HG03097 (cell line): ENCODE results near the gene PTPRN2.
A peak's percentile ranks its signal among the peaks of the same experiment; 100 is the strongest.
"Not testable (repeated sequence)": the region's sequence is repeated elsewhere in the genome, so short reads cannot be mapped to it uniquely, and the experiment has no call there.

ENCODE experiments used
- ATAC-seq: cut with Tn5 transposase; IDR thresholded peaks from one replicate; pipeline ENCODE4 v1.9.1; 2021; ENCODE audit not compliant: unreplicated experiment, low FRiP score

Gene PTPRN2

GRCh38 chr7:158587162-158588084 is at the start of gene PTPRN2:
PTPRN2 (minus strand) TSS chr7:158587823.
- no peak for ATAC-seq

DNA sequence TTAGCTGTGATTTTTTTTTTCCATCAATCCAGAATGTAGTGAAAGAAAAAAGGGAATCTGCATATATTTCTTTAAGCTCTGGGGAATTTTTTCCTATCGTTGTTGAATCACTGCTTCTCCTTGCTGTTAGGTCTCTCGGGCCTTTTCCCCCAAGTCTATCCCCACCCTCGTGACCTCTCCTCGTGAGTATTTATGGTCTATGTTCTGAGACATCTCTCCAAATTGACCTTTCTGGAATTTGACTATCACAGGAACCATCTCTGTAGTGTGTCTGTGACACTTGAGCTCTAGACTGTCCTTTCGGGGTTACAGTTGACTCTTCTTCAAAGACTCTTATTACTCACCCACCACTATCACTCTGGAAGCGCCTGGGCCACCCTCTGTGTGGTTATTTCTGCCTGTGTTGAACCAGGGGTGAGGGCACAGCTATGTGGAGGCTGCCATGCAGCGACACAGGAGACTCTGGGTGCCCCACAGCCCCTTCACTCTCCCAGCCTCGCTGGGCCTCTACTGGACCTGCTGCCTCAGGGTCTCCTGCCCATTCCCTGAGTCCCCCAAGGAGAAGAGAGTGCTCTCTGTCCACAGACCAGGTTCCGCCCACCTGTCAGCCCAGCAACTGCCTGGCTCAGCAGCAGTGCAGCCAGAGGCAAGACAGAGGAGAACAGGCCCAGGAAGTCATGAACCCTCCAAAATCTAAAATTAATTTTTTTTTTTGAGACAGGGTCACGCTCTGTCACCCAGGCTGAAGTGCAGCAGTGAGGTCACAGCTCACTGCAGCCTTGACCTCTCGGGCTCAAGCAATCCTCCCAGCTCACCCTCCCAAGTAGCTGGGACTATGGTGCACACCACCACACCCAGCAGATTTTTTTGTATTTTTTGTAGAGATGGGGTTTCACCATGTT is 45.7 kb upstream of the PTPRN2 start:
- peak; percentile 61 for ATAC-seq

DNA sequence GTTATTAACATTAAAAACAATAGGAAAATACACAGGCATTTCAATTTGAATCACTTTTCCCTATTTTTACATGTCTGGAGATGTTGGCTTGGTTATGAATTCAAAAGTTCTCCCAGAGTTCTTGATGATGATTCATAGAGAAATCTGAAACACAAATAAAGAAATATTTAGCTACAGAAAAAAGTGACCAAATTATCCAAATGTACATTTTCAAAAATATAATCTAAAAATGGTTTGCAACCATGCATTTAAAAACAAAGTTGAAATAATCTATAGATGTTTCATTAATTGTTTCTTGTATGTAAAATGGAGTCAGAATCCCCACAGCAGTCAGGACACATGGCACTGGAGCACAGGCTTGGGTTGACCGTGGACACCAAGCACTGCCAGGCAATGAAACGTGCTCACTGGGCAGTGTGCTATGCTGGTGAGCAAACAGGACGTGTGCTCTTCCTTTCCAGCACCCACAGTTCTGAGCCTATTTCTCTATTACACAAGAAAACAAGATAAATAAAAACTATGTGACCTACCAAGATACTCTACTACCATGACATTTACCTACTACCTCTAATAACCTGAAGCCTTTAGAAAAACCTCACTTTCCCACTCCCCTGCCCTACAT is 44.1 kb upstream of the PTPRN2 start:
- ATAC-seq: no peak

DNA sequence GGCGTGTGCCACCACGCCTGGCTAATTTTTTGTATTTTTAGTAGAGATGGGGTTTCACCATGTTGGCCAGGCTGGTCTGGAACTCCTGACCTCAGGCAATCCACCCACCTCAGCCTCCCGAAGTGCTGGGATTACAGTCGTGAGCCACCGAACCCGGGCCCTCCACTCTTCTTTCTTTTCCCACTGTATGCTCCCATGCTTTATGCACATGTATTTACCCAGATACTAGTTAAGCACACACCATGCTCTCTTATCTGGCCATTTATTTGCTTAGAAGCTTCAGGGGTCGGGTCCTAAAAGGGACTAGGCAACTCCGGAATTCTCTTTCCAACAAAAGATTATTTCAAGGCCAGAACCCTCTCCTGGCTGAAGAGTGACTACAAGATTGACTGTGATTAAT is 38.7 kb upstream of the PTPRN2 start:
- not testable (repeated sequence) for ATAC-seq

DNA sequence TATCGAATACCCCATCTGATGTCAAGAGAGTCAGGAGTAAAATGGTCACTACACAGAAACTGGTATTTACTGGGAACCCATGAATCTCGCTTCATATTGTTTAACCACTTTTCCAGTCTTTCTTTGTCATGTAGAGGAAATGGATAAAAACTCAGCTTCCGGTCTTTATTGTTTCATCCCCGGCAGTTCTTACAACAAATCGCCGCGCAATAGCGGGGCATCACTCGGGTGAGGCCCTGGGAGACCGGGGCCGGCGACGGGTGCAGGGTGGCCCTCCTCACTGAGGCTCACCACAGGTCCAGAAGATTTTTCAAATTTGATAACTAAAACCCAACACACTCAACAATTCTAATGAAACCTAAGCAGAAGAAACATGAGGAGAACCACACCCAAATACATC is 35.6 kb upstream of the PTPRN2 start:
- no peak for ATAC-seq

DNA sequence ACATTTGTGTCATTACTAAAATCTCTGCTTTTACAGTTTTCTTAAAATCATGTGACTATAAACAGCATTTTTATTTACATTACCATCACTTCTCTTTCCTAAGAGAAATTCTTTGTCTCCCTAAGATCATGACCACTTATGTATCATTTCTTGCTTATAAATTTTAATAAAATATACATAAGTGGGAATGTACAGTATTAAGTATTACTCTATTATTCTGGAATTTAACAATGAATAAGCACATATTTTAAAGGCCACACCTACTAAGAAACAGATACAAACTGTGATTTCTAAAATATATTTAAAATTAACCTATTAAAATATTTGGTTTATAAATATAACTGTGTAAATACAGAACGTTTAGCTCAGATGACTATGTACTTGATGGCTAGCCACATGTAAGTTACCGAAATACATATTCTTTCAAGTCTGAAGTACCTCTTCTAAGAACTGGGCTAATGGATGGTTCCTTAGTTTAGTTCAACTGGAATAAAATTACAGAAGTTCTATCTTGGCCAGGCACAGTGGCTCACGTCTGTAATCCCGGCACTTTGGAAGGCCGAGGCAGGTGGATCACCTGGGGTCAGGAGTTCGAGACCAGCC is 33.3 kb upstream of the PTPRN2 start:
- ATAC-seq: no peak

- no peak for ATAC-seq
These were observed 32.8 kb upstream of the PTPRN2 start for GRCh38 chr7:158620418-158620817.

- ATAC-seq: no peak
These were observed 31.1 kb upstream of the PTPRN2 start for GRCh38 chr7:158618745-158619140.

- no peak for ATAC-seq
These were observed 30.1 kb upstream of the PTPRN2 start for GRCh38 chr7:158617737-158618128.

DNA sequence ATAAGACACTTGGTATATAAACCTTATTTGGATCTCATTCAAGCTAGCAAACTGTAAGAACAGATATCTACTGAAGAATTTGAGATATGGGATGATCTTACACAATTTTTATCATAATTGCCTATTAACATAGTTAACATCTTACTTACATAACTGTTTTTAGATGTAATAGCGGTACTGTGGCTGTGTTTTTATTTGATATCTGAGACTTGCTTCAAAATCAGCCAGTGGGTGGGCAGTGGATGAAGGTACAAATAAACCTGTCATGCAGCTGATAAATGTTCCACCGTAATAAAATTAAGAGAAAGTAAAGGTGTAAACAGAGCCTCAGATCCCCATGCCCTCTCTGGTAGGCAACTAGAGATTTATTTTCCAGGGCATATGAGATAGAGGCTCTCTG is 28.4 kb upstream of the PTPRN2 start:
- ATAC-seq: no peak

DNA sequence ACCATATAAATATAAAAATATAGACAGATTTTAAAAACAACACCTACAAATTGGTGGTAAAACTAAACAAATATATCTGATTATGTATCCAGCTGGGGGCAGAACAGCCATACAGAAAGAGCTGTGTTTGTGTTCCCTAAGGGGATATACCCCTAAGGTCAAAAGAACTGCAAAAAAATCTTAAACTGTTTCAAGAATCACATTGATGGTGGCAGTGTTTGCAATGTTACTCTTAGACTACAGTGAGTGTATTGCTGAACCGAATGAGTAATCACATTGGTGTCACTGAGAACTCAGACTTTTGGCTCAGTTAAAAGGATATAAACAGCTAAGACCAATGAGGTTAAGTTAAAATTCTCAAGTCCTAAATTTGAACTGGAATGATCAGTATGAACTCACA is 27.1 kb upstream of the PTPRN2 start:
- ATAC-seq: no peak

GRCh38 chr7:158613481-158613880 is 25.9 kb upstream of the PTPRN2 start:
- peak; percentile 79 for ATAC-seq

DNA sequence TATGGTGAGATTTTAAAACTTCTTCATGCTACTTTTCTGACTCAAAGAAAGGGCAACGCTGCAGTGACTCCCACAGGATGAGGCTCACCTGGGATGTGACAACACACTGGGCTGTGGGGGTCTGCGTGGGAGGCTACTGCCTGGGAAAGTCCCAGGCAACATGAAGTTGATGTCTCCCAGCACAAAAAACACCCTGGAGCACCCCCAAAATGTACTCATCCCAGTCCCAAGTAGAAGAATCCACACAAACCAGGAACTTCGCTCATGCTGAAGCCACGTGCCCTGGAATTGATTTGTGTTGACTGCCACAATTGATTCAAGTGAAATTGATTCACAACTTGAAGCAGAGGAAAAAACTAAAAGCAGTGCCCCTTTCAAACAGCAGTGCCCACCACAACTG is 24.9 kb upstream of the PTPRN2 start:
- ATAC-seq: no peak

DNA sequence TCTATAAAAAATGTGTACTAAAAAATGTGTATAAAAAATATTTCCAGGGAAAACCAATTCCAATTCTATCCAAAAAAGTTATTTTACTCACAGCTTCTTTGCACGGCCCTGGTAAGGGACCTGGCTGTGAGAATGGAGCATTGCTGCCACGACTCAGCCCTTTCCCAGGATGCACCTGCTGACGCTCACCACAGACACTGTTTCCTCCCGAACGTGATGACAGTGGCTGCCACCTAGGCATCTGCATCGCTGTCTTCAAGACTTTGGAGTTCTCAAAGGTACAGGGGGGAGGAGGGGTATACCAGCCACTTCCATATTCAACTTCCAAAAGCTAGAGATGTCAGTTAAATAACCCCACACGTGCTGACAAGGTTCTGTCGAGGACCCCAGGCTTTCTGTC is 23.9 kb upstream of the PTPRN2 start:
- ATAC-seq: no peak

DNA sequence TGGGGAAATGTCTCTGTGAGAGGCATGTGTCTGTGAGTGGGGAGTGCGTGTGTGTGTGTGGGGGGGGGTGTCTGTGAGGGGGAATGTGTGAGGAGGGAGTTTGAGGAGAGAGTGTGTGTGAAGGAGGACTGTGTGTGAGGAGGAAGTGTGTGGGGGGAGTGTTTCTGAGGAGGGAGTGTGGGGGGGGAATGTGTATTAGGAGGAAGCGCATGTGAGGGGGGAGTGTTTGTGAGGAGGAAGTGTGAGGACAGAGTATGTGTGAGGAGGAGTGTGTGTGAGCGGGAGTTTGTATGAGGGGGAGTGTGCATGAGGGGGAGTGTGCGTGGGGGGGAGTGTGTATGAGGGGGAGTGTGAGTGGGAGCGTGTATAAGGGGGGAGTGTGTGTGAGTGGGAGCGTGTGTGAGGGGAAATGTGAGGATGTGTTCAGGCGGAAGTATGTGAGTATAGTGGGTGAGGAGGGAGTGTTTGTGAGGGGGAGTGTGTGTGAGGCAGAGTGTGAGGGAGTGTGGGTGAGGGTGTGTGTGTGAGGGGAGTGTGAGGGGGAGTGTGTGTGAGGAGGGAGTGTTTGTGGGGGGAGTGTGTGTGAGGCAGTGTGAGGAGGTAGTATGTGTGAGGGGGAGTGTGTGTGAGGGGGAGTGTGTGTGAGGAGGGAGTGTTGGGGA is 21.8 kb upstream of the PTPRN2 start:
- ATAC-seq: no peak

GRCh38 chr7:158607563-158607962 is 19.9 kb upstream of the PTPRN2 start:
- ATAC-seq: no peak

DNA sequence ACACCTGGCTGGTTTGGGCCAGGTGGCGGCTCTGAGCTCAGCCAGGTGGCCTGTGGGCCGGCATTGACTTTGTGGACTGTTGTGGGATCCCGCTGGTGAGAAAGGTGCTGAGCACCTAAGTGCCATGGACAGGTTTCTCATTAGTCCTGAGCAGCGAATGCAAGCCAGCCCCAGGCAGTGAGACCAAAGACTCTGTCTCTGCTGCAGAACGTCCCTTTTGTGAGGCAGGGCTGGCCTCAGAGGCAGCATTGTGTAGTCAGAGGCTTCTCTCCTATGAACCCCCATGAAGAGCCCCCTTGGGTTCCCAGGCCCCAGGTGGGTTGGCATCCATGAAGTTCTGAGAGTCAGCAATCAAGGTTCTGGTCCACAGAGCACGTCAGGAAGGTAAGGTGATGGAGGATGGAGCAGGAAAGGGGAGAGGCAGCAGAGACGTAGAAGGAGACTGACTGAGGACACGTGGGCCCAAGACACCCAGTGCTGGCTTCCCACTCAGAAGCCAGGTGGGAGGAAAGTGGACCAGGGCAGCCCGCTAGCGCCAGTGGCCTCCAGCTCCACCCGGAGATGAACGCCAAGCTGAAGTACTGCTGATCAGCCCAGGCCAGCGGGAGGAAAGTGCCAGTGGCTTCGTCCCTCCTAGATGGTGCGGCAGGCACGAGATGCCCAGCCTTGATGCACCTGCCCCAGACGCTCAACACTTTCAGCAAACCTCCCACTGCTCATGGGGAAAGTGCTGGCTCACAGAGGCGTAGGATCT is 19.2 kb upstream of the PTPRN2 start:
- ATAC-seq: no peak

- no peak for ATAC-seq
These were observed 18.5 kb upstream of the PTPRN2 start for GRCh38 chr7:158606129-158606528.
